NCI-H748 (cell line): ENCODE data around the gene UBE2S.
"Not testable (repeated sequence)": the region's sequence is repeated elsewhere in the genome, so short reads cannot be mapped to it uniquely, and the experiment has no call there.

Experiments used
- DNase-seq: peaks from one replicate; lab custom pipeline; 2025; ENCODE audit not compliant: unreplicated experiment; lab: John Stamatoyannopoulos, UW

UBE2S gene

DNA sequence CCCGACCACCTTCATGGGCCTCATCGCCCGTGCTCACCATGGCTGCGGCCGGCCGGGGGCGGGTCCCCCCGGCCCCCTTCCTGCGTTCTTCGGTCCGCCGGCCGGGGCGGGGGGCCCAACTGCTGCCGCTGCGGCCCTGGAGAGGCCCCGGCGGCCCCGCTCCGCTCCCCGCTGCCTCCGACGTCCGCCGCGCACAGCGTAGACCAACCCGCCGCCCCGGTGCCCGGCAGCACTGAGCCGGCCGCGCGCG, at the start of gene UBE2S:
Gene UBE2S (minus strand): TSS at position 239 of the 250 bp plus-strand sequence. CDS start 199 bp downstream, at position 40.
- not testable (repeated sequence) for DNase-seq

DNA sequence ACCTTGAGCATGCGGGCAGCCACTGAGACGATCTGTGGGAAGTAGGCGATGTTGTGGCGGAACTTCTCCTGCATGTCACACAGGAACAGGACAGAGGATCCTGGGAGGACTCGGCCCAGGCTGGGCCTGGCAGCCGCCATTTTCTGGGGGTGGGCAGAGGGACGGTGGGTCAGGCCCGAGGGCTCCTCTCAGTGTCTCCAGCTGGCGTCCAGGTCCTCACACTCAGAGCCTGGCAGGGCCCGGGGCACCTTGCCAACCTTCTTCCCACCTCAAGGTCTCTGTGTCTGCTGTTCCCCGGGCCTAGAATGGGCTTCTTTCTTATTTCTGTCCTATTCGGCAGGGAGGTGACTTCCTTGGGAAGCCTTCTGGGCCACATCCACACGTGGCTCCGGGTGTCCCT, 48.8 kb upstream of the UBE2S start:
- no peak for DNase-seq

- DNase-seq, result no peak
These were observed 48.1 kb upstream of the UBE2S start for GRCh38 chr19:55455576-55456235.

- peak; percentile 74 for DNase-seq
These were observed 47.2 kb upstream of the UBE2S start for GRCh38 chr19:55454787-55455243.

- DNase-seq, result no peak
These were observed 46.1 kb upstream of the UBE2S start for GRCh38 chr19:55453511-55454260.

GRCh38 chr19:55452749-55453346, 45.3 kb upstream of the UBE2S start:
- DNase-seq, result peak; percentile 99

DNA sequence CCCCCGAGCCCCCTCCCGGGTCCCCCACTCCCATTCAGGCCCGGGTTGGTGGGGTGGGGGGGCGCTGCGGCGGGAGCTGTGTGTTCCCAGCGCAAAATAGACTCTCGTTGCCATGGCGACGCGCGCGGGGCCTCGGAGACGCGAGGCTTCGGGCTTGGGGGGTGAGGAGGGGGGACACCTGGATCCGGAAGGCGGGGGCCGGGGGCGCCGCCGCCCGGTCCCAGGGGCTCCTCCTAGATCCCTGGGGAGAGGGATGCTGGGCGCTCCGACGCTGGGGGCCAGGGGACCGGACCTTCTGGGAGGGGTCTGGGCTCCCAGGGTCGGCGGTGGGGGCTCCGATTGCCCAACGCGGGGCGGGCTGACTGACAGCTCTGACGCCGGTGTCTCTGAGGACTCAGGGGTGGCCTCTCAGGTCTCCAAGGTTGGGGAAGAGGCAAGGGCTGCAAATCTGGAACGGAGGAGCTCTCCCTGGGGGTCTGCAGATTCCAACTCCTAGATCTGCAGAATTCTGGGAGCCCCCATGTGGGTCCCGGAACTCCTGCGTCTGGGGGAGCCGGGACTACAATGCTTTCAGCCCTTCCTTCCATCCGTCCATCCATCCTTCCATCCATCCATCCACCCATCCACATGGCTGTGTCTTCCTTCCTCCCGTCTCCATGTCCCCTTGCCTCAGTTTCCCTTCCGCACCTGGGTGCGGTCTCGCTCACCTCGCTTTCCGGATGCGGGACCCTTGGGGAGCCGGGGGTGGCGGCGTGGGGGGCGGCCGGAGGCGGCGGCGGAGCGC, 44.6 kb upstream of the UBE2S start:
- DNase-seq, result peak; percentile 78

DNA sequence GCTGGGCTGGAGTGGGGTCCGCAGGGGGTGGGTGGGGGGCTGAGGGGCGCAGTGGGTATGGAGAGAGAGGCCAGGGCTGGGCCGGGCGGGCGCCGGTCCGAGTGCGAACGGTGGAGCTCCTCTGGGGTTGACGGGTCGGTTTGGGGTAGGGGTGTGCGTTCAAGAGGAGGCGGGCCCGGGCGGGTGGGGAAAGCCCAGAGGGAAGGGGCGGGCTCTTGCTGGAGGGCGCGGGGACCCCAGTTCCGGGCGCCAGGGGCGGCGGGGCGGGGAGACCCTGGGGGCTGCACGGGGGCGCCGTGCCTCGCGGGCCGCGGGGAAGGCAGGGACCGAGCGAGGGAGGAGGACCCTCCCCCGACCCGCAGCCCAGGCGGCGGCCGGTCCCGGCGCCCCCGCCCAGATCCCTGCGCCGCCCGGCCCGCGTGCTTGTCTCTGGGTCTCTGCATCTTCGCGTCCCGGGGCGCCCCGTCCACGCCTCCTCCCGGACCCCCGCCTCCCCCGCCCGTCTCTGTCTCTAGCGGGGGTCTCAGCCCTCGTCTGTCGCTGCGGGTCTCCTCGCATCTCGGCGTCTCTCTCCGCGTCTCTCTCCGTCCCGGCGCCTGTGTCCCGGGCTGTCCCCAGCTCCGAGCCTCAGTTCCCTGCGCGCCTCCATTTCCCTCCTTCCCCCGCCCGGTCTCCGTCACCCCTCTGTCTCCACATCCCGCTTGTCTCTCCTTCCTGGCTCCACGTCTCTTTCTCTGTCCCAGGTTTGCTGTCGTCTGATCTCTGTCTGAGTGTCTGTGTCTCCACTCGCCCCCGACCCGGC, 43.8 kb upstream of the UBE2S start:
- DNase-seq, result no peak

- DNase-seq, result no peak
These were observed 41.9 kb upstream of the UBE2S start for GRCh38 chr19:55449469-55449868.

- DNase-seq, result not testable (repeated sequence)
These were observed 40.5 kb upstream of the UBE2S start for GRCh38 chr19:55448175-55448490.

DNA sequence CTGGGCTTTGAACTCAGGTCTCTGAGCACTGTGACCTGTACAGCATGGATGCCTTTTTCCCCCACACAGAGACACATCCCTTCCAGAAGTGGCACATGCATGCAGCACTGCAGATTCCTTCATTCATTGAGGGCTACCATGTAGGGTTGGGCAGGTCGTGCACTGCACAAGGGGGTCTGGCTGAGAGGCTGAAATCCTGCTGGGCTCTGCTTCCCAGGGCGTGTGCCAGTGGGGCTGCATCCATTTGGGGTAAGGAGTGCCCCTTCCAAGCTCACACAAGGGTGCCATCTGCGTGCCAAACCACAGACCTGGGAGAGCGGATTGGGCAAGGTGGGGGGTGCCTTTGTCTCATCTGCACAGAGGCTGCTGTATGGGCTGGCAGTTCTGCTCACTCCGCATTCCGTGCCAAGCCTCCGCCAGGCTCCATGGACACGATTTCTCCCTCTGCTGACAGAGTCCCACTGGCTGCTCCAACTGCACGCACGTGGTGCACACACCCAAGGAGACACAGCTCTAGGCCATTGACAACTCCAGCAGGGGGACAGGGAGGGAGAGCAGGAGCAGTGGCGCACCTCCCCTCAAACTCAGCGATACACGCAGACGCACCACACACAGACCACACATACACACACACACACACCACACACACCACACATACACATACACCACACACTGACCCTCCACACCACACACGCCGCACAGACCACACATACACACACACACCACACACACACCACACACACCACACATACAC, 40.0 kb upstream of the UBE2S start:
- DNase-seq, result peak; percentile 80

- DNase-seq, result no peak
These were observed 38.5 kb upstream of the UBE2S start for GRCh38 chr19:55446060-55446459.

DNA sequence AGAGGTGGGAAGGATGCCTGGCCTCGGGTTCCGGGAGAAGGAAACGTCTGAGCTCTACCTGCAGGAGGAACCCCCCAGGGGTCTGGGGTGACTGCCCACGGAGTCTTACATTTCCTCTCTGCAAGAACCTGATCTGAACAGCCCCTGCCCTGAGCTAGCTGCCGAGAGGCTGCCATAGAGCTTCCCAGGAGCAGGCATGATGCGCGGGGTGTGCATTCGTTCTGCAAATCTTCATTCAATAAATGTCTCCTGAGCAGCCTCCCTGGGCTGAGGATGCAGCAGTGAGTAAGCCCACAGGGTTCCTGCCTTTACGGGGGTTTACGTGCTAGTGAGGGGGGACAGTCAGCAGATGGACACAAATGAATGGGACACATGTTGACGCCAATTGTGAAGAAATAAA, 37.1 kb upstream of the UBE2S start:
- no peak for DNase-seq

DNA sequence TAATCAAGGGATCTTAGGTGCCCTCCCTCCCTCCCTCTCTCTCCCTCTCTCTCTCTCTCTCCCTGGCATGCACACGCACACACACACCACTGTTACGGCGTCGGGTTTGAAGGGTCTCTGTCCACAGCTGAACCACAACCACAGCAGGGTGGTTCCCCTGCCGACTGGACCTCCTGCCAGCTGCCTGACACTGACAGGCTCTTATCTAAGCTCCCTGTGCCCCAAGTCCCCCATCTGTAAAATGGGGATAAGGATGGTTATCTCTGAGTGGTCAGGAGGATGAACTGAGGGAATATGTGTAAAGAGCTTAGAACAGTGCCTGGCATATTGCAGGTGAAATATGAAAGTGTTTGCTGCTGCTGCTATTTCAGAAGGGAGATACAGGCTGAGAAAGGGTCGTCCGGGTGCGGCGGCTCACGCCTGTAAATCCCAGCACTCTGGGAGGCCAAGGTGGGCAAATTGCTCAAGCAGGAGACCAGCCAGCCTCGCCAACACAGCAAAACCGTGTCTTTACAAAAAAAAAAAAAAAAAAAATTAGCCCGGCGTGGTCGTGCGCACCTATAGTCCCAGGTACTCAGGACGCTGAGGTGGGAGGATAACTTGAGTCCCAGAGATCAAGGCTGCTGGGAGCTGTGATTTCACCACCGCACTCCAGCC, 36.4 kb upstream of the UBE2S start:
- DNase-seq, result no peak

- peak; percentile 75 for DNase-seq
These were observed 35.6 kb upstream of the UBE2S start, which contains the start of gene SHISA7 for GRCh38 chr19:55443045-55443823. Gene SHISA7 (minus strand): TSS chr19:55443300. CDS start chr19:55442863, 437 bp downstream.

- DNase-seq, result peak; percentile 77
These were observed 34.9 kb upstream of the UBE2S start for GRCh38 chr19:55442372-55442961.

GRCh38 chr19:55441692-55442321, 34.2 kb upstream of the UBE2S start:
- DNase-seq, result peak; percentile 88

GRCh38 chr19:55441319-55441691, 33.7 kb upstream of the UBE2S start:
- no peak for DNase-seq
